ENCODE results near the gene NAA60. TPM values are rescaled to one million over a fixed set of nuclear protein-coding genes. Genes with fewer than 3 reads are reported as not detected.

NAA60 gene
- total and polyA plus RNA-seq, 2 experiments from 2014 or later: 47.2 to 82.4 TPM

GRCh38 chr16:3511286-3512180, 68.1 kb downstream of the NAA60 start:
- no peaks in the 10 kb centered on the region for H3K36me3 ChIP-seq (replicated peaks; ENCODE audit: insufficient read depth, low read depth)
- no peaks in the 10 kb centered on the region for H3K4me1 ChIP-seq (ENCODE audit: insufficient read depth)
- DNase-seq (ENCODE audit: low spot score): no peak
- H3K27me3 ChIP-seq: no peaks in the 10 kb centered on the region
- H2AFZ ChIP-seq: no peak overlapping the region
- TF ChIP-seq EZH2phosphoT487 (IDR thresholded peaks at IDR 0.05; ENCODE audit: low read depth, severe bottlenecking, unreplicated experiment): no peak
- no peaks in the 10 kb centered on the region for H3K9me3 ChIP-seq (ENCODE audit: low read depth)
- H3K9me2 ChIP-seq (replicated peaks; ENCODE audit: insufficient read depth): no peaks in the 10 kb centered on the region
- no peaks in the 10 kb centered on the region for H3K79me2 ChIP-seq
- H4K20me1 ChIP-seq (ENCODE audit: insufficient read depth, poor library complexity, severe bottlenecking): no peaks in the 10 kb centered on the region
- H3K4me3 ChIP-seq: no peak overlapping the region
- no peak overlapping the region for H3K27ac ChIP-seq
- 92% methylated on average over 23 of the region's 23 CpGs for WGBS (ENCODE audit: low lambda C conversion rate, missing lambda C conversion rate)
- no peak overlapping the region for H3K4me2 ChIP-seq

GRCh38 chr16:3513892-3514583, 70.6 kb downstream of the NAA60 start:
- Histone ChIP-seq H3K9me2 (replicated peaks; ENCODE audit: insufficient read depth) (no peaks in the 10 kb centered on the region), H3K4me1 (ENCODE audit: insufficient read depth) (peaks cover 3% of the 10 kb centered on the region), H3K4me3 (no peak overlapping the region), H3K79me2 (no peaks in the 10 kb centered on the region), H2AFZ (no peak overlapping the region), H3K27ac (no peak overlapping the region), H3K36me3 (replicated peaks; ENCODE audit: insufficient read depth, low read depth) (no peaks in the 10 kb centered on the region), H3K27me3 (no peaks in the 10 kb centered on the region), H3K4me2 (no peak overlapping the region), H4K20me1 (ENCODE audit: insufficient read depth, poor library complexity, severe bottlenecking) (no peaks in the 10 kb centered on the region), H3K9me3 (ENCODE audit: low read depth) (no peaks in the 10 kb centered on the region)
- 83% methylated on average over 7 of the region's 7 CpGs for WGBS (ENCODE audit: low lambda C conversion rate, missing lambda C conversion rate)
- no peak for TF ChIP-seq CTCF (IDR thresholded peaks at IDR 0.05; ENCODE audit: poor library complexity)
- DNase-seq (ENCODE audit: low spot score): no peak

GRCh38 chr16:3514621-3515020, 71.1 kb downstream of the NAA60 start:
- no peak for TF ChIP-seq EZH2phosphoT487 (IDR thresholded peaks at IDR 0.05; ENCODE audit: low read depth, severe bottlenecking, unreplicated experiment)
- TF ChIP-seq EZH2 (IDR thresholded peaks at IDR 0.05; ENCODE audit: borderline replicate concordance): no peak
- TF ChIP-seq CTCF (IDR thresholded peaks at IDR 0.05; ENCODE audit: poor library complexity): no peak
- no peaks in the 10 kb centered on the region for H4K20me1 ChIP-seq (ENCODE audit: insufficient read depth, poor library complexity, severe bottlenecking)
- peaks cover 9% of the 10 kb centered on the region for H3K4me1 ChIP-seq (ENCODE audit: insufficient read depth)
- 96% methylated on average over 4 of the region's 4 CpGs for WGBS (ENCODE audit: low lambda C conversion rate, missing lambda C conversion rate)
- no peaks in the 10 kb centered on the region for H3K36me3 ChIP-seq (replicated peaks; ENCODE audit: insufficient read depth, low read depth)
- H3K4me2 ChIP-seq: no peak overlapping the region
- H3K27ac ChIP-seq: no peak overlapping the region
- H3K79me2 ChIP-seq: no peaks in the 10 kb centered on the region
- H2AFZ ChIP-seq: no peak overlapping the region
- no peaks in the 10 kb centered on the region for H3K9me2 ChIP-seq (replicated peaks; ENCODE audit: insufficient read depth)
- H3K4me3 ChIP-seq: no peak overlapping the region
- H3K9me3 ChIP-seq (ENCODE audit: low read depth): no peaks in the 10 kb centered on the region
- no peaks in the 10 kb centered on the region for H3K27me3 ChIP-seq
- DNase-seq (ENCODE audit: low spot score): no peak

GRCh38 chr16:3515897-3516296, 72.4 kb downstream of the NAA60 start:
- Histone ChIP-seq H3K4me2 (no peak overlapping the region), H3K27me3 (no peaks in the 10 kb centered on the region), H3K9me2 (replicated peaks; ENCODE audit: insufficient read depth) (no peaks in the 10 kb centered on the region), H3K4me1 (ENCODE audit: insufficient read depth) (peaks cover 11% of the 10 kb centered on the region), H3K36me3 (replicated peaks; ENCODE audit: insufficient read depth, low read depth) (no peaks in the 10 kb centered on the region), H4K20me1 (ENCODE audit: insufficient read depth, poor library complexity, severe bottlenecking) (no peaks in the 10 kb centered on the region), H3K4me3 (no peak overlapping the region), H2AFZ (no peak overlapping the region), H3K9me3 (ENCODE audit: low read depth) (no peaks in the 10 kb centered on the region), H3K79me2 (no peaks in the 10 kb centered on the region), H3K27ac (no peak overlapping the region)
- whole genome bisulfite sequencing (ENCODE audit: low lambda C conversion rate, missing lambda C conversion rate): 97% methylated on average over 4 of the region's 4 CpGs
- TF ChIP-seq EZH2 (IDR thresholded peaks at IDR 0.05; ENCODE audit: borderline replicate concordance): no peak
- TF ChIP-seq EZH2phosphoT487 (IDR thresholded peaks at IDR 0.05; ENCODE audit: low read depth, severe bottlenecking, unreplicated experiment): no peak
- TF ChIP-seq CTCF (IDR thresholded peaks at IDR 0.05; ENCODE audit: poor library complexity): no peak
- DNase-seq (ENCODE audit: low spot score): no peak

Measured in hepatocyte (in vitro differentiated cells).